Measurements from ENCODE around the gene APP.

Gene APP

DNA sequence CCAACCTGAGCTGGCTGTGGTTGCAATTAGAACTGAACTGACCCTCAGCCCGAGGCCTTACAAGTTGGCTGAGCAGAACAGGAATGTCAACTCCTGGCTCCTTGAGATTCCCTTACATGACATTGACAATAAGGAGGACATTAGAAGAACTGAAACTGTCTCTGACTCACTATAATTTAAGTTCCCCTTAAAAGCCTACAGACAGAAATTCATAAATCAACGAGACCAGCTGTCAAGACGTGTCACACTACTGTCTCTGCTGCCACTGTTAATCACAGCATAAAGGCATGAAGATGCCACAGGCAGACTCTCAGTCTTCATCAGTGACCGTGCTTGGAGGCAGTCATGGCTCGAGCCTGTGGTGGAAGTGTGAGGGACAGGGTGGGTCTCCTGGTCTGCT lies 267.0 kb downstream of the APP start:
- DNase-seq (ENCODE audit: low spot score): no peak

DNA sequence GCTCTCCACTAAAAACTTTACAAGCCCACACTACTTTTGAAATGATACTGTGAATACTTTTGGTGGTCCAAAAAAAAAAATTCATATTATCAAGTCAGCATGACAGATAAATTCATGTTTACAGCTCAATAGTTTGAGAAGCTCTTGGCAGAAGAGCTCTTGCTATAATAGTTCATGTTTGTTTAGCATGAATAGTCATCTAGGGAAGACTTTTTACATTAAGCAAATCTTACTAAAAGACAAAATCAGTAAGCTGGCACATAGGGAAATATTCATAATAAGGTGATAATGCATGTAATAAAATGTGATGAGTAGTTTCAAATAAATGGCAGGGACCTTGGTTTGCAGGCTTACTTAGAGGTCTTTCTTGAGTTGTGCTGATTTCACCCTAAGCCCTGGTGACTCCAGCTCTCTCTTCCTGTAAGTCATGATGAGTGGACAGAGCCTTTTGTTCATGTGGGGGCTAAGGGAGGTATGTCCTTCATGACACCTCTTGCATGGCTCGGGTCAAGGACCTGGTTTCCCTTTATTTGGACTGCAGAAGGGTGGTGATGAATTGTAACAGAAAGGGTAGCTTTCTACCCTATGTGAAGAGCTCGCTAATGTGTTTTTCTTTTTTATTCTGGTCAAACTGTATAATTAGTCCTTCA lies 269.1 kb downstream of the APP start:
- no peak for DNase-seq (ENCODE audit: low spot score)

- DNase-seq (ENCODE audit: low spot score): no peak
Measured at GRCh38 chr21:25898671-25899070, 271.9 kb downstream of the APP start.

DNA sequence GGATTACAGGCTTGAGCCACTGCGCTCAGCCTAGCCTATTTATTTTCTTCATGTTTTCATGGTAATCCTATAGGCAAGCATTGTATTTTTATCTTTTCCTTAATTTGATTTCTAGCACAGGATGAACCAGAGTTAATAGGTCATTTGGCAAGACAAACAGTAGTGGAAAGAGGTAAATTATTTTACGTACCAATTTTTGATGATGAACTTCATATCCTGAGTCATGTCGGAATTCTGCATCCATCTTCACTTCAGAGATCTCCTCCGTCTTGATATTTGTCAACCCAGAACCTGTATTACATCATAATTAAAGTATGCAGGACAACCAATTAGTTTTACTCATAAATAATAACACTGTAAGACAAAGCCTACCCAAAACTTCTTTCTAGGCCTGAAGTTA lies 273.2 kb downstream of the APP start:
- no peak for DNase-seq (ENCODE audit: low spot score)

- DNase-seq (ENCODE audit: low spot score): no peak
Measured at GRCh38 chr21:25896501-25897056, 274.0 kb downstream of the APP start.

DNA sequence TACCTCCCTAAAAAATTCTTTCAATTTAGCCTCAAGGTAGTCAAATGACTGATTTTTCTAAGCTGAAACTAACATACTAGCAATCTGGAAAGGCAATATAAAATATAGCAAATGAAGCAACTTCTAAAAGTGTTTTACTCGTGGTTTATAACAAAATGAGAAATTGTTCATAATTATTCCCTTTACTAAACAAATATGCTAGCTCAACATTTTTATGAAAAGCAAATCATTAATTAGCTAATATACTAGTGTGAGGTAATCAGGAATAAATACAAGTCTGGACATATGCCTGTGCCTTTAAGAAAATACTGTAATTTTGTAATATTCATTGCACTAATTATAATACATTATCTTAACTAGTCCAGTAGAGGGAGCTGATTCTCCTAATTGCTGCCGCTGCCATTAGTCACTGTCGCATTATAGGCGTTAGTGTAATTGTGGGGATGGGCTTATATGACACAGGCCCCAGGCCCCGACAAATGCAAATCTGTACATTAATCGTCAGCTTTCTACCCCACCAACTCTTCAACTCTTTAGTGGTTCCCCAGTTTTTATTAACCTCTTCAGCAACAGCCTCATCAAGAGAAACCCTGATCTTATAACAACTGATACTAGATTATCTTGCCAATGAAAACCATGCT lies 274.9 kb downstream of the APP start:
- peak; percentile 16 for DNase-seq (ENCODE audit: low spot score)

DNA sequence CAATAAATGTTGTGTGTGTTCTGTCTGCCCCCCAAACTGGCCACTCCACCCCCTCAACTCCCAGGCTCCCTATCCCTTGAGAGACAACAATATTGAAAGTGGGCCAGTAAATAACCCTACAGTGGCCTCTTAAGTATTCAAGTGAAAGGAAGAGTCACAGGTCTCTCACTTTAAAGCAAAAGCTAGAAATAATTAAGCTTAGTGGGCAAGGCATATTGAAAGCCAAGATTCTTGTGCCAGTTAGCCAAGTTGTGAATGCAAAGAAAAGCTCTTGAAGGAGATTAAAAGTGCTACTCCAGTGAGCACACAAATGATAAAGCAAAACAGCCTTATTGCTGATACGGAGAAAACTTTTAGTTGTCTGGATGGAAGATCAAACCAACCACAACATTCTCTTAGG lies 277.4 kb downstream of the APP start:
- DNase-seq (ENCODE audit: low spot score): no peak

DNA sequence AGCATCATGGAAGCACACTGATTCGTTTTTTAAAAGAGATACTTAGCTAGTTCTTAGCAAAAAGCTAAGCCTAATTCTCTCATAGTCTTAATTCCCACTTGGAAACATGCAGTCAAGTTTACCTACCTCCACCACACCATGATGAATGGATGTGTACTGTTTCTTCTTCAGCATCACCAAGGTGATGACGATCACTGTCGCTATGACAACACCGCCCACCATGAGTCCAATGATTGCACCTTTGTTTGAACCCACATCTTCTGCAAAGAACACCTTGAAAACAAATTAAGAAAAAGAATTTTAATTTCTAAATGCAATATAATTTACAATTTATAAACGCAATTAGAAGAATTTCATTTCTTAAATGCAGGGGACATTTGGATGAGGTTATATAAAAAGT lies 279.0 kb downstream of the APP start:
- DNase-seq (ENCODE audit: low spot score): no peak

DNA sequence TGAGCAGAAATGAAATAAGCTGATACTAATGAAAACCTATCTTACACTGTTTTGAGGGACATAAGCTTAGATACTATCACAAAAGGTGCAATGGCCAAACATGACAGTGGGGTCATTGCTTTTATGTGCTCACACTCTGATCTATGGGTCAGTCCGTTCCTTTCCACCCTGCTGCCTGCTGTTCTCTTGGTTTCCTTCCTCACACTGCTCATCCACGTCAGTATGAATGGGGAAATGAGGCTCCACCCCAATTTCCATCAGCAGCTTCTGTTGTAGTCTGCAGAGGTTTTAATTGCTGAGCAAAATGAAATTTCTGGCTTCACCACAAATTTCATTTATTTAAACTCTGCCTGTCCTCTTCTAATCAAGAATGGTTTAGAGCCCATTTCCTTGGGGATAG lies 280.6 kb downstream of the APP start:
- DNase-seq (ENCODE audit: low spot score): no peak

DNA sequence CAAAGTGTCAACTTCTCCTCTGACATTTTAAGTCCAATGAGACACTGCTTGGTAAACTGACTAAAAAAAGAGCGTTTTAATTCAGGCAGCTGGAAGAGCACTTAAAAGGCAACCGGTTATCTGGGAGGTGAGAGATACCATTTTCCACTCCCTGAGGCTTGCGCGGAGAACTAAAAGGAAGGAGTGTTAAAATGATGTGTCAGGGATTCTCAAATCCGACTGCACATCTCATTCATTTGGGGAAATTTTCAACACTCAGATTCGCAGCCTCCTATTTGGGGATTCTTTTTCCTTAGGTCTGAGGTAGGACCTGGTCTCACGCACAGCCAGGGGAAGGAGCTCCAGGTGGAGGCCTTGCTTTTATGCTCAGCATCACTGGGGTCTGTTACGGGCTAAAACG lies 281.9 kb downstream of the APP start:
- no peak for DNase-seq (ENCODE audit: low spot score)

- no peak for DNase-seq (ENCODE audit: low spot score)
Measured at GRCh38 chr21:25887646-25888306, 282.8 kb downstream of the APP start.

DNA sequence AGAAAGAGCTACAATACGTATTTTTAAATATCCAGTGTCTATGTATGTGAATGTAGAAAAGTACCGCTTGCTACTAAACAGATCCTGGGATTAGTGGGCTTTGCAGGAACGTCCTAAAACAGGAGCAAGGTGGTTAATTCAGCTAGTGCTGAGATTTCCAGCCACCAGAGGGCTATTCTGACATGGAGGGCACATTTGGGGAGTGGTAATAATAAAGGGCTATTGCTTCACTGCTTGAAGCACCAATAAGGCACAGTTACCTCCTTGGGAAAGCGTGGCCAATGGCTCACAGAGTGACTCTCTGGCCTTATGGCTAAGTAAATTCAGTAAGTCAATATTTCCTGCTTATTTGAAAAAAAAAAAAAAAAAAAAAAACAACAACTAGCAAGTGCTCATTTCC lies 283.4 kb downstream of the APP start:
- no peak for DNase-seq (ENCODE audit: low spot score)

DNA sequence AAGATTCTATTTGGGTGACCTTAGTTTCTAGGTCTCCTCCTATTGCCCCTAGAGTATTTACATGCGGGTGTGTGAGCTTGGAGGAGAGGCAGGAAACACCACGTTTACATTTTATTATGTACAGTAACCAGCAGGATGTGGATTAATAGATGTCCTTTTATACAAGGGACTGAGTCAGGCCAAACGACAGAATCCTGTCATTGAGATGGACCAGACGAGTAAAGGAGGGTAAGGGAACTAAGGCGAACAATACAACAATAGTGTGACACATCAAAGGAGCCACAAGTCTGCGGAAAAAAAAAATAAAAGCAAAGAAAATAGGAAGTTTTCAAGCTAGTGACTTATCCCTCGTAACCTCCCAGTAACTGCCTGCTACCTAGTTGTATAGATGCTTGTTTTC lies 284.7 kb downstream of the APP start:
- DNase-seq (ENCODE audit: low spot score): no peak

GRCh38 chr21:25885405-25885804 lies 285.2 kb downstream of the APP start:
- no peak for DNase-seq (ENCODE audit: low spot score)

- no peak for DNase-seq (ENCODE audit: low spot score)
Measured at GRCh38 chr21:25884311-25884710, 286.3 kb downstream of the APP start.

GRCh38 chr21:25881524-25882376 lies 288.8 kb downstream of the APP start:
- peak; percentile 55 for DNase-seq (ENCODE audit: low spot score)

GRCh38 chr21:25879203-25879602 lies 291.4 kb downstream of the APP start:
- no peak for DNase-seq (ENCODE audit: low spot score)

DNA sequence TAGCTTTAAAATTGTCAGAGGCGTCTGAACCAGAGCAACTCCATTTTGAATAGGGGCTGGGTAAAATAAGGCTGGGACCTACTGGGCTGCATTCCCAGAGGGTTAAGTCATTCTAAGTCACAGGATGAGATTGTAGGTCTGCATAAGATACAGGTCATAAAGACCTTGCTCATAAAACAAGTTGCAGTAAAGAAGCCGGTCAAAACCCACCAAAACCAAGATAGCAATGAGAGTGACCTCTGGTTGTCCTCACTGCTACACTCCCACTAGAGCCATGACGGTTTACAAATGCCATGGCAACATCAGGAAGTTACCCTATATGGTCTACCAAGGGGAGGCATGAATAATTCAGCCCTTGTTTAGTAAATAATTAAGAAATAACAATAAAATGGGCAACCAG lies 292.2 kb downstream of the APP start:
- no peak for DNase-seq (ENCODE audit: low spot score)

- no peak for DNase-seq (ENCODE audit: low spot score)
Measured at GRCh38 chr21:25872271-25872670, 298.3 kb downstream of the APP start.

- no peak for DNase-seq (ENCODE audit: low spot score)
Measured at GRCh38 chr21:25871566-25871965, 299.0 kb downstream of the APP start.

GRCh38 chr21:25870084-25870483 lies 300.5 kb downstream of the APP start:
- DNase-seq (ENCODE audit: low spot score): no peak

DNA sequence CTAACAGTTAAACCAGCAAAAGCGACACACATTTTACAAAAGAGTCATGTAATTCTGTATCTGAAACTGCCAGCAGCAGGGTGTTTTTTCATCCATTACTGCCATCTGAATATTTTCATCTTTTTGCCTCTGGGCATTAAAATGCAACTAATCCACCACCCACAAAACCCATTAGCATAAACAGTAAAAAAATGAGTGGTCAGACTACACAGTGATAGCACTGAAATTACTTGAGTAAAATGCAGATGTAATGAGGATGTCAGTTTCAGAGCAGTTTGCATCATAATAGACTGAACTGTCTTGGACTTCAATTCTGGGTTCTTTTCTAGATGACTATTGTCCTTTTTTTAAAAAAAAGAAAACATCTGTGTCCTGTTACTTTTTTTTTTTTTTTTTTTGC lies 303.5 kb downstream of the APP start:
- no peak for DNase-seq (ENCODE audit: low spot score)

Data from CD4-positive, alpha-beta T cell treated with Interleukin-6 at 100 ng/mL for 8 hours (primary cell).